ENCODE data around the gene BOLA1. TPM values are rescaled to one million over a fixed set of nuclear protein-coding genes. Genes with fewer than 3 reads are reported as not detected.
A peak's percentile ranks its signal among the peaks of the same experiment; 100 is the strongest.
"Not testable (repeated sequence)": the region's sequence is repeated elsewhere in the genome, so short reads cannot be mapped to it uniquely, and the experiment has no call there.

The BOLA1 gene
- total and polyA plus RNA-seq, 3 experiments from 2014 or later, result 27.3 to 31.6 (median 28.4) TPM

DNA sequence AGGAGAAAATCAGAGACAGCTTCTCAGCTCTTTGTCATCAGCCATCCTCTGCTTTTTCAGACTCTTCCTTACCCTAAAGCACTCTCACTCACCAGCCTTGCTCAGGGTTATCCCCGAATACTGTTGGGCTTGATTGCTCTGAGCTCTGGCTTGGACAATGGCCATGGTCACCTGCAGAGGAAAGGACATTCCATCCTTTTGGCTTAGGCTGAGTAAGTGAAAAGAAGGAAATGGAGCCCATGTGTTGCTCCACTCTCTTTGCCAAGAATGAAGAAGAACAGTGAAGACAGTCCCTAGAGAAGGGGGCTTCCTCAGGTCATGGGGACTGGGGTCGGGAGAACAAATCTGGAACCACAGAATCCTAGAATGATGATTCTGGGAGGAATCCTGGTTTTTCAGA is 35.0 kb downstream of the BOLA1 start:
- peaks cover 14% of the 10 kb centered on the region for H3K4me1 ChIP-seq (ENCODE audit: insufficient read depth, low read length)
- H3K36me3 ChIP-seq (ENCODE audit: insufficient read depth, low read length), result no peaks in the 10 kb centered on the region
- Mint-ChIP-seq H3K4me3 (no peak overlapping the region), H3K4me1 (peaks cover 12 to 17% (median 16%) of the 10 kb centered on the region in 3 donors), H3K9me3 (no peaks in the 10 kb centered on the region), H3K27ac (no peak overlapping the region), H3K27me3 (peaks cover 9 to 23% of the 10 kb centered on the region in 2 donors), H3K36me3 (peaks cover 0 to 16% (median 0%) of the 10 kb centered on the region in 3 donors)
- DNase-seq, result no peak
- no peaks in the 10 kb centered on the region for H3K27me3 ChIP-seq (ENCODE audit: insufficient read depth, low read length, poor library complexity, severe bottlenecking)
- CTCF ChIA-PET, result no interaction called here
- H3K9me3 ChIP-seq (ENCODE audit: low read length), result no peaks in the 10 kb centered on the region
- H3K27ac ChIP-seq (ENCODE audit: low read depth, low read length), result no peak overlapping the region
- no peak overlapping the region for H3K4me3 ChIP-seq (ENCODE audit: low read length)
- POLR2A ChIA-PET, result no interaction called here

DNA sequence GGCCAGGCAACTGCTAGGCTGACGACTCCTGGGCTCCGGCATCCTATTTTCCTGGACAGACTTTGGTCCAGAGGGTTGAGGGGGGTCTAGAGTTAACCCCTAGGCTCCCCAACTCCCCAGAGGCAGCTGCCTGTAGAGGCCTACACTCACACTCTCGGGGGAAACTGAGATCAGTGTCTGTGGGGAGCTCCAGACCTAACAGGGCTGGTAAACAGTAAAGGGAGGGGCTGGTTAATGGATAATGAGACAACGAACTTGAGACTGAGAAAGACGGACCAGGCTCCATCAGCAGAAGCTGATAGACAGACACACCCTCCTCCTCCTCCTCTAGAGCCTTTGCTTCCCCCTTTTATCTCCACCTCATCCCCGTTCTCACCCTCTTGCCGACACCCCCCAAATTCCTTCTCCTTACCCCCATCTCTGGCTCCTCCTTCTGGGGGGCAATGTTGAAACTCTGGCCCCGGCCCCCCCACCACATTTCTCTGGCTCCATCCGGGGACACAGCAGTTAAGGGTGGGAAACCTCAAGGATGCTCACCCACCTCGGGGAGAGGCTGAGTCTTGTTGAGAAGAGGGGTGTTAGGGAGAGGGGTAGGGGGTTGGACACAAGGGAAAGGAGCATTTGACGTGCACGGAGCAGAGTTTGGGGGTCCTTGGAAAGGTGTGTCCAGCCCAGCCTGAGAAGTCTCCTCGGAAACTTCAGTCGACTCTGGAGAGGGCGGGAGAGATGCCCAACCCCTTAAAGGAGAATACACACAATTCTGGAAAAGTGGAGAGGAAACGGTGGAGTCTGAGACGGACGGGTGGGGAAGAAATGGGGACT is 37.0 kb downstream of the BOLA1 start, which contains the start of gene MTMR11:
Gene MTMR11, minus strand, starts transcription at position 710 of the 822 bp plus-strand sequence. Its CDS starts 232 bp downstream, at position 478.
- ChIA-PET CTCF (no interaction called here), POLR2A (interaction anchor here (1.0 kb wide), 1 partner anchor 49 kb away, joined by 4 read pairs; a partner anchor contains a TSS)

DNA sequence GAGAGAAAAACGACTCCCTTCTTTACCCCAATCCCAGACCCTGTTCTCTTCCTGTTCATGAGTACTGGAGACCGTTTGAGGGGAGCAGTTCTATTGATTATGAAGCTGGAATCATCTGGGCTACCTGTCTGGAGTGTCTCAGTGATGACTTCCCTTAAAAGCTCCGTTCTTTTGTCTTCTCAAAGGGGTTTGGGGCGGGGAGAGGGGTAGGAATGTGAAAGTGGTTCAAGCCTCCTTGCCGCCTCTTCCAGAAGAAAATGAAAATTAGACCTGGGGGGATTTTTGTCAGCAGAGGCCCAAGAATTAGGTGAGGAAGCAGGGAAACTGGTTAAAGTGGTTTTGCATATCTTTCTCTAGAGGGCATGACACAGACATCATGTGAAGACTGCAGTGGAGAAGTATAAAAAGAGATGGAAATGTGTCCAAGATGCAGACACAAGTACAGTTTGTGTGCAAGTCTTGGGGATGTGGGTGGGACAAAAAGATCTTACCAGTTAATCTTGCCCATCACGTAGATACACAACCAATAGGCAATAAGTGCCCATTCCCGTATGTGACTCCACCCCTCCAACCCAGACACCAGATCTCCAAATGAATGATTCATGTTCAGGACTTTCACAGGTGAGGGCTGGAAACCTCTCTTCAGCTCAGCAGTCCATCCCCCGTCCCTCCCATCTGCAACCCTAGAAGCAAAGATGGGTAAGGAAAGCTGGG is 37.8 kb downstream of the BOLA1 start:
- Mint-ChIP-seq H3K36me3 (peaks cover 0 to under 1% (median 0%) of the 10 kb centered on the region in 3 donors), H3K4me3 (peak overlapping the region in 1 of 7 donors; percentile 16), H3K27me3 (peaks cover 3 to 7% of the 10 kb centered on the region in 2 donors), H3K4me1 (peaks cover 14 to 18% (median 17%) of the 10 kb centered on the region in 3 donors), H3K9me3 (no peaks in the 10 kb centered on the region), H3K27ac (peak overlapping the region in 1 of 8 donors; percentile 79)
- DNase-seq, result no peak
- POLR2A ChIA-PET, result interaction anchor here (0.8 kb wide), 1 partner anchor 9 kb away, joined by 3 read pairs; no protein-coding TSS in a partner anchor
- Histone ChIP-seq H3K36me3 (ENCODE audit: insufficient read depth, low read length) (no peaks in the 10 kb centered on the region), H3K9me3 (ENCODE audit: low read length) (no peaks in the 10 kb centered on the region), H3K27ac (ENCODE audit: low read depth, low read length) (no peak overlapping the region), H3K4me3 (ENCODE audit: low read length) (no peak overlapping the region), H3K27me3 (ENCODE audit: insufficient read depth, low read length, poor library complexity, severe bottlenecking) (no peaks in the 10 kb centered on the region), H3K4me1 (ENCODE audit: insufficient read depth, low read length) (peaks cover 14% of the 10 kb centered on the region)
- CTCF ChIA-PET, result no interaction called here

More for the DNA sequence above, 37.0 kb downstream of the BOLA1 start, which contains the start of gene MTMR11:
- Histone ChIP-seq H3K4me1 (ENCODE audit: insufficient read depth, low read length) (peaks cover 14% of the 10 kb centered on the region), H3K36me3 (ENCODE audit: insufficient read depth, low read length) (no peaks in the 10 kb centered on the region), H3K27ac (ENCODE audit: low read depth, low read length) (peak within 1 kb of the TSS; percentile 20), H3K27me3 (ENCODE audit: insufficient read depth, low read length, poor library complexity, severe bottlenecking) (no peaks in the 10 kb centered on the region), H3K9me3 (ENCODE audit: low read length) (no peaks in the 10 kb centered on the region), H3K4me3 (ENCODE audit: low read length) (no peak within 1 kb of the TSS)
- no peak for DNase-seq
- peaks cover 4 to 15% of the 10 kb centered on the region in 2 donors for H3K27me3 Mint-ChIP-seq
- H3K4me3 Mint-ChIP-seq, result peak within 1 kb of the TSS in 1 of 7 donors; percentile 16
- H3K36me3 Mint-ChIP-seq, result peaks cover 0 to 8% (median 0%) of the 10 kb centered on the region in 3 donors
- H3K4me1 Mint-ChIP-seq, result peaks cover 14 to 18% (median 17%) of the 10 kb centered on the region in 3 donors
- H3K9me3 Mint-ChIP-seq, result no peaks in the 10 kb centered on the region
- H3K27ac Mint-ChIP-seq, result peak within 1 kb of the TSS in 2 of 8 donors; percentile 31 to 79

DNA sequence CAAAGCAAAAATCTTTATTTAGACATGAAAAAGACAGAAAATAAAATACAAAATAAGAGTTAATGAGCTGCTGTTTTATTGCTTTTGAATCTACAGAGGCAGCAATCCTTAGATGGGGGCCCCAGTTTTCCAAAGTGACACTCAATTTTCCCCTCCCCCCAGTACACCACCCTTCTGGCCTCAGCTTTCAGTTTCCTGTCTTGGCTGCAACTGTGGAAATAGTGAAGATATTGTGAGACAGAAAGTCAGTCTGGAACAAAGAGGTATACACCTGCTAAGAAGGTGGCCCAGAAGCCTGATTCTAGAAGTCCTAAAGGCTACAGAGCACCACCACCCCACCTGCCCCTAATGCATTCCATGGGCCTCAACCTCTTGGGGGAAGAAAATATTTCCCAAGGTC is 38.4 kb downstream of the BOLA1 start:
- peaks cover 14% of the 10 kb centered on the region for H3K4me1 ChIP-seq (ENCODE audit: insufficient read depth, low read length)
- H3K9me3 ChIP-seq (ENCODE audit: low read length), result no peaks in the 10 kb centered on the region
- DNase-seq, result no peak
- H3K27me3 ChIP-seq (ENCODE audit: insufficient read depth, low read length, poor library complexity, severe bottlenecking), result no peaks in the 10 kb centered on the region
- Mint-ChIP-seq H3K9me3 (no peaks in the 10 kb centered on the region), H3K36me3 (no peaks in the 10 kb centered on the region), H3K27me3 (peaks cover 0 to 4% of the 10 kb centered on the region in 2 donors), H3K4me1 (peaks cover 14 to 18% (median 17%) of the 10 kb centered on the region in 3 donors), H3K27ac (peak overlapping the region in 2 of 8 donors; percentile 72 to 79), H3K4me3 (no peak overlapping the region)
- CTCF ChIA-PET, result no interaction called here
- no peak overlapping the region for H3K27ac ChIP-seq (ENCODE audit: low read depth, low read length)
- no peak overlapping the region for H3K4me3 ChIP-seq (ENCODE audit: low read length)
- POLR2A ChIA-PET, result interaction anchor here (0.6 to 0.8 kb wide), 2 partner anchors 10 to 13 kb away, joined by 3 to 6 read pairs; no protein-coding TSS in a partner anchor
- no peaks in the 10 kb centered on the region for H3K36me3 ChIP-seq (ENCODE audit: insufficient read depth, low read length)

DNA sequence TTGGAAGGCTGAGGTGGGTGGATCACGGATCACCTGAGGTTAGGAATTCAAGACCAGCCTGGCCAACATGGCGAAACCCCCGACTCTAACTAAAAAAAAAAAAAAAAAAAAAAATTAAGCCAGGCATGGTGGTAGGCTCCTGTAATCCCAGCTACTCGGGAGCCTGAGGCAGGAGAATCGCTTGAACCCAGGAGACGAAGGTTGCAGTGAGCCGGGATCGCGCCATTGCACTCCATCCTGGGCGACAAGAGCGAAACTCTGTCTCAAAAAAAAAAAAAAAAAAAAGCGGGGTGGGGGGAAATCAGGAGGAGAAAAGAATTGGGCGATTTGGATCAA is 39.3 kb downstream of the BOLA1 start:
- Histone ChIP-seq H3K4me1 (ENCODE audit: insufficient read depth, low read length) (peaks cover 14% of the 10 kb centered on the region), H3K27ac (ENCODE audit: low read depth, low read length) (peak overlapping the region; percentile 54)
- DNase-seq; H3K4me3 ChIP-seq (ENCODE audit: low read length); H3K9me3 ChIP-seq (ENCODE audit: low read length); H3K27me3 Mint-ChIP-seq; H3K9me3 Mint-ChIP-seq; H3K36me3 ChIP-seq (ENCODE audit: insufficient read depth, low read length); H3K27me3 ChIP-seq (ENCODE audit: insufficient read depth, low read length, poor library complexity, severe bottlenecking); H3K36me3 Mint-ChIP-seq; H3K4me3 Mint-ChIP-seq: not testable (repeated sequence)
- Mint-ChIP-seq H3K4me1 (peaks cover 19 to 27% (median 22%) of the 10 kb centered on the region in 3 donors), H3K27ac (peak overlapping the region in 1 of 8 donors; percentile 63)
- CTCF ChIA-PET, result interaction anchor here (1.4 kb wide), 1 partner anchor 16 kb away, joined by 3 read pairs; no protein-coding TSS in a partner anchor
- POLR2A ChIA-PET, result interaction anchor here (0.6 to 0.7 kb wide), 2 partner anchors 46 to 1903 kb away, joined by 4 to 5 read pairs; no protein-coding TSS in a partner anchor

DNA sequence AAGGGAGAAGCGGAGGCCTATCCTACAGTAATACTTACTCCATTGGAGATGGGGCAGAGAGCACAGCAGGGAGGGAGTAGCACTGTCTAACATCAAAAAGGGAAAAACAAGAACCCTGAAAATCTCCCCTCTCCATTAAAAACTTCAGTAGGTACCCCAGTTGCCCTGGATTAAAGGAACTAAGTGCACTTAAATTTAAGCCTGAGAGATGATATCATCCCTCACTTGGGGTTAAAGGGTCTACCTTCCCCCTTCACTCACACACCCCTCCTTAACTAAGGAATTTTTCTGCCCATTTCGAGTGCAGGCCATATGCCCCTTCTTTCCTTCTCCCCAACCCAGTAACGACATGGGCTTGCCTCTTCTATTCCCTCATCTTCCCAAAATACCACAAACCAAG is 41.1 kb downstream of the BOLA1 start:
- peak overlapping the region in 1 of 8 donors; percentile 58 for H3K27ac Mint-ChIP-seq
- H3K4me1 Mint-ChIP-seq, result peaks cover 20 to 28% (median 22%) of the 10 kb centered on the region in 3 donors
- Histone ChIP-seq H3K9me3 (ENCODE audit: low read length) (no peaks in the 10 kb centered on the region), H3K4me1 (ENCODE audit: insufficient read depth, low read length) (peaks cover 14% of the 10 kb centered on the region), H3K27me3 (ENCODE audit: insufficient read depth, low read length, poor library complexity, severe bottlenecking) (no peaks in the 10 kb centered on the region), H3K4me3 (ENCODE audit: low read length) (no peak overlapping the region), H3K36me3 (ENCODE audit: insufficient read depth, low read length) (no peaks in the 10 kb centered on the region), H3K27ac (ENCODE audit: low read depth, low read length) (no peak overlapping the region)
- H3K27me3 Mint-ChIP-seq, result no peaks in the 10 kb centered on the region
- no peak overlapping the region for H3K4me3 Mint-ChIP-seq
- H3K9me3 Mint-ChIP-seq, result no peaks in the 10 kb centered on the region
- H3K36me3 Mint-ChIP-seq, result peaks cover 0 to 14% (median 10%) of the 10 kb centered on the region in 3 donors
- CTCF ChIA-PET, result no interaction called here
- no peak for DNase-seq
- POLR2A ChIA-PET, result no interaction called here

DNA sequence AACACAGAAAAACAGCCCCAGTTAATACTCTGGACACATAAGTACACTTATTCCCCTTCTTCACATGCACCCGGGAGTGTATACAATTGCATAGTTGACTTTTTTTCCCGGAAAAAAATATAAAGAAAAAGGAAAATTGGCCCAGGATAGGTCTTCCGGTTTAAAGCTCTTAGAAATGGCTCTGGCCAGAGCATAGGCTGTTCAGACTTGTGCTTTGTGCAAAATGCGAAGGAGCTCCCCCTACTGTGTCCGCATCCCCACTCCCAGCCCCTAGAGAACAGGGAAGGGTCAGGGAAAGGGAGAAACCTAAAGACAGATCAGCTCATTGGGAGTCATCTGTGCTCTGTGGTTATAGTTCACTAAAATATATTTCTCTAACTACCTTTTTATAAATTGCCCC is 42.8 kb downstream of the BOLA1 start:
- POLR2A ChIA-PET, result interaction anchor here (0.5 to 0.8 kb wide), 2 partner anchors 13 to 14 kb away, joined by 3 read pairs; no protein-coding TSS in a partner anchor

More for the DNA sequence above, 42.8 kb downstream of the BOLA1 start:
- Histone ChIP-seq H3K4me3 (ENCODE audit: low read length) (no peak overlapping the region), H3K4me1 (ENCODE audit: insufficient read depth, low read length) (peaks cover 14% of the 10 kb centered on the region), H3K36me3 (ENCODE audit: insufficient read depth, low read length) (no peaks in the 10 kb centered on the region), H3K27me3 (ENCODE audit: insufficient read depth, low read length, poor library complexity, severe bottlenecking) (no peaks in the 10 kb centered on the region), H3K27ac (ENCODE audit: low read depth, low read length) (no peak overlapping the region), H3K9me3 (ENCODE audit: low read length) (no peaks in the 10 kb centered on the region)
- Mint-ChIP-seq H3K27ac (peak overlapping the region in 2 of 8 donors; percentile 19), H3K36me3 (peaks cover 0 to 22% (median 11%) of the 10 kb centered on the region in 3 donors), H3K4me1 (peaks cover 19 to 26% (median 19%) of the 10 kb centered on the region in 3 donors), H3K27me3 (no peaks in the 10 kb centered on the region), H3K4me3 (no peak overlapping the region), H3K9me3 (no peaks in the 10 kb centered on the region)
- no peak for DNase-seq
- CTCF ChIA-PET, result no interaction called here
